Activated CD8-positive, alpha-beta memory T cell treated with anti-CD3 and anti-CD28 coated beads, Interleukin-2, amount 50 U/mL, for 4 hours (primary cell): Measurements from ENCODE around the gene NPY1R.

ENCODE experiments used
- DNase-seq: peaks from one replicate; pipeline ENCODE4 v3.0.0-alpha.2; 2020

NPY1R gene

GRCh38 chr4:163332526-163333406 is at the start of gene NPY1R:
Gene NPY1R, minus strand, starts transcription at chr4:163332596. Its CDS starts 6,042 bp downstream, at chr4:163326554.
- no peak for DNase-seq

GRCh38 chr4:163380703-163381102 is 48.3 kb upstream of the NPY1R start:
- no peak for DNase-seq

- DNase-seq, result no peak
Measured at GRCh38 chr4:163378661-163379060, 46.3 kb upstream of the NPY1R start.

- DNase-seq, result no peak
Measured at GRCh38 chr4:163372029-163372428, 39.6 kb upstream of the NPY1R start.

GRCh38 chr4:163367651-163368050 is 35.3 kb upstream of the NPY1R start:
- DNase-seq, result no peak

- DNase-seq, result no peak
Measured at GRCh38 chr4:163356104-163356503, 23.7 kb upstream of the NPY1R start.

- no peak for DNase-seq
Measured at GRCh38 chr4:163353054-163353453, 20.7 kb upstream of the NPY1R start.

- no peak for DNase-seq
Measured at GRCh38 chr4:163350672-163351071, 18.3 kb upstream of the NPY1R start.

- DNase-seq, result no peak
Measured at GRCh38 chr4:163344147-163345125, 12.0 kb upstream of the NPY1R start.

- DNase-seq, result no peak
Measured at GRCh38 chr4:163343604-163344146, 11.3 kb upstream of the NPY1R start, which contains the start of gene NPY5R. Gene NPY5R, plus strand, starts transcription at chr4:163343892. Its CDS starts 6,382 bp downstream, at chr4:163350274.

GRCh38 chr4:163335384-163335783 is 3.0 kb upstream of the NPY1R start:
- DNase-seq, result no peak

- no peak for DNase-seq
Measured at GRCh38 chr4:163331629-163332376, 593 bp downstream of the NPY1R start.

- no peak for DNase-seq
Measured at GRCh38 chr4:163330916-163331628, 1.3 kb downstream of the NPY1R start.

GRCh38 chr4:163317110-163317509 is 15.3 kb downstream of the NPY1R start:
- DNase-seq, result no peak

GRCh38 chr4:163309466-163309865 is 22.9 kb downstream of the NPY1R start:
- DNase-seq, result no peak

GRCh38 chr4:163303069-163303468 is 29.3 kb downstream of the NPY1R start:
- DNase-seq, result no peak

- DNase-seq, result no peak
Measured at GRCh38 chr4:163300445-163300844, 32.0 kb downstream of the NPY1R start.

GRCh38 chr4:163295138-163295537 is 37.3 kb downstream of the NPY1R start:
- DNase-seq, result no peak

GRCh38 chr4:163284304-163284703 is 48.1 kb downstream of the NPY1R start:
- no peak for DNase-seq

GRCh38 chr4:163280703-163281519 is 51.5 kb downstream of the NPY1R start:
- DNase-seq, result no peak

- DNase-seq, result no peak
Measured at GRCh38 chr4:163279713-163280112, 52.7 kb downstream of the NPY1R start.
